Measurements from ENCODE around the gene MBLAC1.

The MBLAC1 gene

DNA sequence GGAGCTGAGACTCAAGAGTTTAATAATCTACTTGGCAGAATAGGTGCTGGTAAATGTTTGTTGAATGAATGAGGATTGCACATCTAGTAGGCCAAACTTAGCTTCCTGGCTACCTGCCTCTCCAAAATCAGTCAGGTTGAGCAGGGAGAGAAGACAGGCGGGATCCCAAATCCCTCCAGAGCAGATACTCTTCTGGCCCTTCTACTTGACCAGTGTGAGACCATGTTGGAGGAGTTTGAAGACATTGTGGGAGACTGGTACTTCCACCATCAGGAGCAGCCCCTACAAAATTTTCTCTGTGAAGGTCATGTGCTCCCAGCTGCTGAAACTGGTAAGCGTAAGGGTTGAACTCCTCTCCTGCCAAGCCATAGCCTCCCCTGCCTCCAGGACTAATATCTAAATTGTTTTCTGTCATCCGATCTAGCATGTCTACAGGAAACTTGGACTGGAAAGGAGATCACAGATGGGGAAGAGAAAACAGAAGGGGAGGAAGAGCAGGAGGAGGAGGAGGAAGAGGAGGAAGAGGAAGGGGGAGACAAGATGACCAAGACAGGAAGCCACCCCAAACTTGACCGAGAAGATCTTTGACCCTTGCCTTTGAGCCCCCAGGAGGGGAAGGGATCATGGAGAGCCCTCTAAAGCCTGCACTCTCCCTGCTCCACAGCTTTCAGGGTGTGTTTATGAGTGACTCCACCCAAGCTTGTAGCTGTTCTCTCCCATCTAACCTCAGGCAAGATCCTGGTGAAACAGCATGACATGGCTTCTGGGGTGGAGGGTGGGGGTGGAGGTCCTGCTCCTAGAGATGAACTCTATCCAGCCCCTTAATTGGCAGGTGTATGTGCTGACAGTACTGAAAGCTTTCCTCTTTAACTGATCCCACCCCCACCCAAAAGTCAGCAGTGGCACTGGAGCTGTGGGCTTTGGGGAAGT lies 2.2 kb upstream of the MBLAC1 start:
- Histone ChIP-seq H3K36me3 (replicated peaks; ENCODE audit: low read depth, low read length) (peaks cover 7% of the 10 kb centered on the region), H3K9me3 (ENCODE audit: insufficient read depth, low read length) (no peaks in the 10 kb centered on the region), H3K27ac (ENCODE audit: low read length) (no peak overlapping the region), H3K4me3 (ENCODE audit: low read length) (no peak overlapping the region), H3K79me2 (ENCODE audit: low read length) (peaks cover 17% of the 10 kb centered on the region), H3K4me2 (ENCODE audit: low read length) (no peak overlapping the region), H2AFZ (ENCODE audit: low read depth, low read length) (no peak overlapping the region), H3K27me3 (ENCODE audit: low read depth, low read length) (no peaks in the 10 kb centered on the region), H4K20me1 (ENCODE audit: insufficient read depth, low read length) (no peaks in the 10 kb centered on the region), H3K9ac (ENCODE audit: low read length) (no peak overlapping the region), H3K4me1 (ENCODE audit: low read length) (peaks cover 21% of the 10 kb centered on the region)
- TF ChIP-seq EZH2phosphoT487 (IDR thresholded peaks at IDR 0.05; ENCODE audit: low read depth) = no peak
- TF ChIP-seq, protein P1, sequence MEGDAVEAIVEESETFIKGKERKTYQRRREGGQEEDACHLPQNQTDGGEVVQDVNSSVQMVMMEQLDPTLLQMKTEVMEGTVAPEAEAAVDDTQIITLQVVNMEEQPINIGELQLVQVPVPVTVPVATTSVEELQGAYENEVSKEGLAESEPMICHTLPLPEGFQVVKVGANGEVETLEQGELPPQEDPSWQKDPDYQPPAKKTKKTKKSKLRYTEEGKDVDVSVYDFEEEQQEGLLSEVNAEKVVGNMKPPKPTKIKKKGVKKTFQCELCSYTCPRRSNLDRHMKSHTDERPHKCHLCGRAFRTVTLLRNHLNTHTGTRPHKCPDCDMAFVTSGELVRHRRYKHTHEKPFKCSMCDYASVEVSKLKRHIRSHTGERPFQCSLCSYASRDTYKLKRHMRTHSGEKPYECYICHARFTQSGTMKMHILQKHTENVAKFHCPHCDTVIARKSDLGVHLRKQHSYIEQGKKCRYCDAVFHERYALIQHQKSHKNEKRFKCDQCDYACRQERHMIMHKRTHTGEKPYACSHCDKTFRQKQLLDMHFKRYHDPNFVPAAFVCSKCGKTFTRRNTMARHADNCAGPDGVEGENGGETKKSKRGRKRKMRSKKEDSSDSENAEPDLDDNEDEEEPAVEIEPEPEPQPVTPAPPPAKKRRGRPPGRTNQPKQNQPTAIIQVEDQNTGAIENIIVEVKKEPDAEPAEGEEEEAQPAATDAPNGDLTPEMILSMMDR (IDR thresholded peaks at IDR 0.05; ENCODE audit: low read depth, low read length) = no peak

DNA sequence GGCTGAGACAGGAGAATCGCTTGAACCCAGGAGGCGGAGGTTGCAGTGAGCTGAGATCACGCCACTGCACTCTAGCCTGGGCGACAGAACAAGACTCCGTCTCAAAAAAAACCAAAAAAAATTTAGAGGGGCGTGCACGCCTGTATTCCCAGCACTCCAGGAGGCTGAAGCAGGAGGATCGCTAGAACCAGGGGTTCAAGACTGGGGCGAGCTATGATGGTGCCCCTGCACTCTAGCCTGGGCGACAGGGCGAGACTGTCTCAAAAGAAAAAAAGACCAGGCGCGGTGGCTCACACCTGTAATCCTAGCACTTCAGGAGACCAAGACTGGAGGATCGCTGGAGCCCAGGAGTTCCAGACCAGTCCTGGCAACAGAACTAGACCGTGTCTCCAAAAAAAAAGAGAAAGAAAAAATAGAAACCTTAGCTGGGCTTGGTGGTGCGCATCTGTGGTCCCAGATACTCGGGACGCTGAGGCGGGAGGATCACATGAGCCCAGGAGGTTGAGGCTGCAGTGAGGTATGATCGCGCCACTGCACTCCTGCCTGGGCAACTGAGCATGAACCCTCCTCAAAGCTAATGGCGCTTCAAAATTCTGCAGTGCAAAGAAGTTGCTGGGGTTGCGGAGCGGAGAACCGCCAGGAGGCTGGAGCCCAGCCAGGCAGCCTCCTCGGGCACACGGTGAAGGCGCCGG lies 382 bp upstream of the MBLAC1 start:
- peaks cover 16% of the 10 kb centered on the region for H3K4me1 ChIP-seq (ENCODE audit: low read length)
- H3K9me3 ChIP-seq (ENCODE audit: insufficient read depth, low read length) = no peaks in the 10 kb centered on the region
- peaks cover 7% of the 10 kb centered on the region for H3K36me3 ChIP-seq (replicated peaks; ENCODE audit: low read depth, low read length)
- no peak for TF ChIP-seq EZH2phosphoT487 (IDR thresholded peaks at IDR 0.05; ENCODE audit: low read depth)
- TF ChIP-seq, protein P1 (IDR thresholded peaks at IDR 0.05; ENCODE audit: low read depth, low read length) = no peak
- H3K79me2 ChIP-seq (ENCODE audit: low read length) = peaks cover 17% of the 10 kb centered on the region
- peak overlapping the region; percentile 90 for H3K4me2 ChIP-seq (ENCODE audit: low read length)
- no peaks in the 10 kb centered on the region for H3K27me3 ChIP-seq (ENCODE audit: low read depth, low read length)
- peak overlapping the region; percentile 92 for H2AFZ ChIP-seq (ENCODE audit: low read depth, low read length)
- H3K4me3 ChIP-seq (ENCODE audit: low read length) = peak overlapping the region; percentile 97
- peak overlapping the region; percentile 94 for H3K27ac ChIP-seq (ENCODE audit: low read length)
- peak overlapping the region; percentile 96 for H3K9ac ChIP-seq (ENCODE audit: low read length)
- no peaks in the 10 kb centered on the region for H4K20me1 ChIP-seq (ENCODE audit: insufficient read depth, low read length)

- TF ChIP-seq, protein P1 (IDR thresholded peaks at IDR 0.05; ENCODE audit: low read depth, low read length) = no peak
- no peak for TF ChIP-seq EZH2phosphoT487 (IDR thresholded peaks at IDR 0.05; ENCODE audit: low read depth)
- Histone ChIP-seq H2AFZ (ENCODE audit: low read depth, low read length) (peak overlapping the region; percentile 81), H3K27me3 (ENCODE audit: low read depth, low read length) (no peaks in the 10 kb centered on the region), H3K36me3 (replicated peaks; ENCODE audit: low read depth, low read length) (peaks cover 7% of the 10 kb centered on the region), H3K4me1 (ENCODE audit: low read length) (peaks cover 19% of the 10 kb centered on the region), H3K27ac (ENCODE audit: low read length) (peak overlapping the region; percentile 94), H3K79me2 (ENCODE audit: low read length) (peaks cover 17% of the 10 kb centered on the region), H3K9ac (ENCODE audit: low read length) (peak overlapping the region; percentile 96), H3K4me2 (ENCODE audit: low read length) (peak overlapping the region; percentile 90), H4K20me1 (ENCODE audit: insufficient read depth, low read length) (no peaks in the 10 kb centered on the region), H3K4me3 (ENCODE audit: low read length) (peak overlapping the region; percentile 97), H3K9me3 (ENCODE audit: insufficient read depth, low read length) (no peaks in the 10 kb centered on the region)
Measured at GRCh38 chr7:100127866-100128636, 1.3 kb downstream of the MBLAC1 start.
